IMR-90 (cell line): Measurements from ENCODE around the gene LTO1. TPM values are rescaled to one million over a fixed set of nuclear protein-coding genes. Genes with fewer than 3 reads are reported as not detected.

ENCODE experiments used
- ATAC-seq: fragments of 200-7000 bp; cut with Tn5 transposase; 2 replicates; pipeline ENCODE4 v1.9.1; 2020; ENCODE audit warnings: low read depth, mild to moderate bottlenecking, moderate library complexity
- BruUV-seq: library from RNA; stranded (reverse); fragments of 400-500 nt; replicated peaks from 2 replicates; lab custom pipeline; 2021; lab: Mats Ljungman, UMichigan
- CTCF ChIA-PET: fragments of 300-600 bp; formaldehyde crosslinking; extraction: SDS; loops from one replicate; lab custom pipeline; 2021; ENCODE audit warnings: antibody characterized with exemption; lab: Yijun Ruan, JAX
- POLR2A ChIA-PET: fragments of 300-600 bp; sonication (Branson Sonifier 250); formaldehyde crosslinking; loops from one replicate; lab custom pipeline; 2022; ENCODE audit warnings: antibody characterized with exemption; ENCODE audit not compliant: unreplicated experiment; lab: Charles Lee
- DNase-seq: peaks from one replicate; pipeline ENCODE4 v3.0.0; 2013
- H2AFZ ChIP-seq: replicated peaks from 2 replicates; pipeline ENCODE3; 2013; ENCODE audit warnings: low read length, mild to moderate bottlenecking; ENCODE audit not compliant: poor library complexity
- H2AK5ac ChIP-seq: 2 replicates; pipeline ENCODE4 v1.6.1; 2013; ENCODE audit warnings: low read depth, low read length, inconsistent platforms
- H2AK9ac ChIP-seq: replicated peaks from 2 replicates; pipeline ENCODE3; 2013; ENCODE audit warnings: mild to moderate bottlenecking, low read depth, low read length, moderate library complexity; ENCODE audit not compliant: poor library complexity
- H2BK120ac ChIP-seq: 2 replicates; pipeline ENCODE4 v1.6.1; 2013; ENCODE audit warnings: low read depth, low read length, inconsistent platforms
- H2BK15ac ChIP-seq: 3 replicates; pipeline ENCODE4 v1.6.1; 2013; ENCODE audit warnings: low read depth, low read length, inconsistent platforms
- H2BK20ac ChIP-seq: 2 replicates; pipeline ENCODE4 v1.6.1; 2013; ENCODE audit warnings: low read depth, mild to moderate bottlenecking, inconsistent platforms, low read length, moderate library complexity
- H2BK5ac ChIP-seq: 2 replicates; pipeline ENCODE4 v1.6.1; 2013; ENCODE audit warnings: mild to moderate bottlenecking, low read depth, low read length, inconsistent platforms; ENCODE audit not compliant: poor library complexity, severe bottlenecking
- H3K14ac ChIP-seq: replicated peaks from 2 replicates; pipeline ENCODE4 v1.6.1; 2013; ENCODE audit warnings: low read depth, low read length, inconsistent platforms
- H3K18ac ChIP-seq: 2 replicates; pipeline ENCODE4 v1.6.1; 2013; ENCODE audit warnings: low read depth, low read length, control low read depth
- H3K23ac ChIP-seq: 2 replicates; pipeline ENCODE4 v1.6.1; 2013; ENCODE audit warnings: low read depth, low read length, inconsistent platforms
- H3K27ac ChIP-seq: 2 replicates; pipeline ENCODE4 v1.5.1; 2013; ENCODE audit warnings: mild to moderate bottlenecking, control low read depth, low read length; ENCODE audit not compliant: insufficient read depth
- H3K27me3 ChIP-seq: 2 replicates; pipeline ENCODE4 v1.6.1; 2013; ENCODE audit warnings: low read length; ENCODE audit not compliant: control insufficient read depth, insufficient read depth
- H3K36me3 ChIP-seq: 2 replicates; pipeline ENCODE4 v1.6.1; 2013; ENCODE audit warnings: low read length, mixed read lengths; ENCODE audit not compliant: control insufficient read depth, insufficient read depth
- H3K4ac ChIP-seq: 2 replicates; pipeline ENCODE4 v1.6.1; 2013; ENCODE audit warnings: low read depth, low read length, inconsistent platforms
- H3K4me1 ChIP-seq: 2 replicates; pipeline ENCODE4 v1.6.1; 2013; ENCODE audit warnings: low read length, mixed read lengths; ENCODE audit not compliant: control insufficient read depth, insufficient read depth
- H3K4me2 ChIP-seq: 2 replicates; pipeline ENCODE4 v1.6.1; 2013; ENCODE audit warnings: low read depth, mild to moderate bottlenecking, control low read depth, low read length, moderate library complexity
- H3K4me3 ChIP-seq: 2 replicates; pipeline ENCODE4 v1.5.1; 2013; ENCODE audit warnings: low read depth, mild to moderate bottlenecking, control low read depth, low read length, moderate library complexity; ENCODE audit not compliant: insufficient read depth
- H3K56ac ChIP-seq: 2 replicates; pipeline ENCODE4 v1.6.1; 2013; ENCODE audit warnings: low read length, inconsistent platforms; ENCODE audit not compliant: insufficient read depth; ENCODE audit errors: extremely low read depth
- H3K79me1 ChIP-seq, 2 experiments: 2 replicates each; pipeline ENCODE4 v1.6.1; 2013; ENCODE audit warnings: low read length in 2 of 2, inconsistent platforms in 1 of 2, low read depth in 1 of 2
- H3K9ac ChIP-seq: 2 replicates; pipeline ENCODE4 v1.6.1; 2013; ENCODE audit warnings: low read depth, low read length, control low read depth
- H3K9me1 ChIP-seq: 2 replicates; pipeline ENCODE4 v1.6.1; 2013; ENCODE audit warnings: low read length, inconsistent platforms; ENCODE audit not compliant: insufficient read depth
- H3K9me3 ChIP-seq: 2 replicates; pipeline ENCODE4 v1.6.1; 2013; ENCODE audit warnings: low read length; ENCODE audit not compliant: control insufficient read depth, insufficient read depth
- H4K20me1 ChIP-seq: 2 replicates; pipeline ENCODE4 v1.6.1; 2013; ENCODE audit warnings: low read length, inconsistent platforms; ENCODE audit not compliant: insufficient read depth
- H4K5ac ChIP-seq: 2 replicates; pipeline ENCODE4 v1.6.1; 2013; ENCODE audit warnings: mild to moderate bottlenecking, low read depth, low read length, control low read depth
- H4K8ac ChIP-seq, 2 experiments: 2 replicates each; pipeline ENCODE4 v1.6.1; 2013; ENCODE audit warnings: low read depth in 2 of 2, low read length in 2 of 2, control low read depth in 1 of 2, inconsistent platforms in 1 of 2
- H4K91ac ChIP-seq: 2 replicates; pipeline ENCODE4 v1.6.1; 2013; ENCODE audit warnings: low read depth, low read length, inconsistent platforms; ENCODE audit not compliant: insufficient read depth
- BHLHE40 ChIP-seq: fragments of 150-350 bp; IDR thresholded peaks from 2 replicates; pipeline ENCODE4 v1.6.1; 2016; ENCODE audit warnings: mild to moderate bottlenecking, low read depth, low read length
- CEBPB ChIP-seq: IDR thresholded peaks from 2 replicates; pipeline ENCODE4 v1.6.1; 2012; ENCODE audit warnings: low read depth, low read length, improper control_type of control experiment
- CHD1 ChIP-seq: IDR thresholded peaks from 2 replicates; pipeline ENCODE4 v1.6.1; 2012; ENCODE audit warnings: low read depth, low read length, improper control_type of control experiment
- ELK1 ChIP-seq: fragments of 150-350 bp; IDR thresholded peaks from 2 replicates; pipeline ENCODE4 v1.6.1; 2016; ENCODE audit warnings: low read depth, mild to moderate bottlenecking, low read length, moderate library complexity, borderline replicate concordance
- MAFK ChIP-seq: IDR thresholded peaks from 2 replicates; pipeline ENCODE4 v1.6.1; 2012; ENCODE audit warnings: low read depth, low read length, improper control_type of control experiment
- MAZ ChIP-seq: IDR thresholded peaks from 2 replicates; pipeline ENCODE4 v1.6.1; 2012; ENCODE audit warnings: low read depth, mild to moderate bottlenecking, low read length, improper control_type of control experiment, moderate library complexity, borderline replicate concordance
- MXI1 ChIP-seq: IDR thresholded peaks from 2 replicates; pipeline ENCODE4 v1.6.1; 2012; ENCODE audit warnings: low read depth, mild to moderate bottlenecking, low read length, moderate library complexity, borderline replicate concordance
- NFE2L2 ChIP-seq: fragments of 150-350 bp; IDR thresholded peaks from 2 replicates; pipeline ENCODE4 v1.6.1; 2016; ENCODE audit warnings: low read depth, mild to moderate bottlenecking, low read length
- POLR2A ChIP-seq: IDR thresholded peaks from 2 replicates; pipeline ENCODE4 v1.6.1; 2012; ENCODE audit warnings: mild to moderate bottlenecking, low read depth, low read length
- RAD21 ChIP-seq: IDR thresholded peaks from 2 replicates; pipeline ENCODE4 v1.6.1; 2012; ENCODE audit warnings: low read length, improper control_type of control experiment
- RCOR1 ChIP-seq: IDR thresholded peaks from 2 replicates; pipeline ENCODE4 v1.6.1; 2012; ENCODE audit warnings: mild to moderate bottlenecking, low read length, improper control_type of control experiment; ENCODE audit not compliant: insufficient replicate concordance
- RFX5 ChIP-seq: IDR thresholded peaks from 2 replicates; pipeline ENCODE4 v1.8.0; 2012; ENCODE audit warnings: low read depth, mild to moderate bottlenecking, low read length, moderate library complexity
- SMC3 ChIP-seq: fragments of 150-350 bp; IDR thresholded peaks from 2 replicates; pipeline ENCODE4 v1.6.1; 2016; ENCODE audit warnings: low read depth, mild to moderate bottlenecking, antibody characterized with exemption, low read length, moderate library complexity
- WGBS, 2 experiments: methylation state at CpG; one replicate each; pipeline versions ENCODE4 v1.1.5 to v1.1.7; 2013; ENCODE audit warnings: missing lambda C conversion rate in 2 of 2; ENCODE audit not compliant: insufficient read length in 1 of 2; ENCODE audit errors: extremely low coverage in 2 of 2; 5-methylcytosine and 5-hydroxymethylcytosine counted together
- dilution Hi-C: fragments of 300-500 bp; cut with HindIII; formaldehyde crosslinking; loops from one replicate; pipeline ENCODE4 v1.14.3; 2018; ENCODE audit warnings: low sequenced_read_pairs; ENCODE audit not compliant: unreplicated experiment
- in situ Hi-C: fragments of 300-500 bp; cut with MboI; formaldehyde crosslinking; loops from 3 replicates; pipeline ENCODE4 v1.14.3; 2019; ENCODE audit warnings: low sequenced_read_pairs, inconsistent platforms, mixed read lengths
- intact Hi-C: fragments of 100-400 bp; cut with micrococcal nuclease; formaldehyde crosslinking; loops from 2 replicates; pipeline ENCODE4 v1.10.0; 2022
- polyA plus RNA-seq, 3 experiments: library from polyadenylated mRNA; depleted of rRNA; stranded (reverse); fragments of >200 nt; gene quantifications; 2 replicates each; pipeline ENCODE4 v1.2.3, GENCODE V29; 2012; ENCODE audit warnings: low replicate concordance in 1 of 3
- total RNA-seq: library from RNA; depleted of rRNA; stranded (reverse); fragments of >200 nt; gene quantifications from 2 replicates; pipeline ENCODE4 v1.2.3, GENCODE V29; 2012
- TF ChIP-seq, protein P1 (sequence below): conservative IDR thresholded peaks from 2 replicates; pipeline ENCODE4 v1.5.1; 2012; ENCODE audit warnings: mild to moderate bottlenecking, low read depth, low read length, improper control_type of control experiment
- TF ChIP-seq, protein P2 (sequence below): fragments of 150-350 bp; IDR thresholded peaks from 2 replicates; pipeline ENCODE4 v1.6.1; 2017; ENCODE audit warnings: mild to moderate bottlenecking, antibody characterized with exemption, low read length, low read depth

The LTO1 gene
- total and polyA plus RNA-seq, 2 of the 4 experiments (the other 2 are of a cell fraction) = 8.2 to 23.5 TPM

- H2BK15ac ChIP-seq = no peak overlapping the region
- H3K27ac ChIP-seq = no peak overlapping the region
- H3K18ac ChIP-seq = no peak overlapping the region
- POLR2A ChIA-PET = no interaction called here
- H3K56ac ChIP-seq = no peak overlapping the region
- H4K8ac ChIP-seq = no peak overlapping the region
- 0 out of 2 replicates have a peak, but pooled peaks cover 4% of the 10 kb centered on the region for H4K20me1 ChIP-seq
- H4K5ac ChIP-seq = no peak overlapping the region
- WGBS, 2 experiments = no CpG with 5 or more reads among the region's 5 CpGs
- no peak overlapping the region for H4K91ac ChIP-seq
- in situ Hi-C loops = loop anchor here (5.0 kb wide), 2 partner anchors 203 to 508 kb away; no protein-coding TSS in a partner anchor
- H2AK5ac ChIP-seq = no peak overlapping the region
- no peak overlapping the region for H2BK120ac ChIP-seq
- H3K79me1 ChIP-seq = no peaks in the 10 kb centered on the region
- H3K4ac ChIP-seq = no peak overlapping the region
- H3K9me1 ChIP-seq = no peaks in the 10 kb centered on the region
- H3K9ac ChIP-seq = no peak overlapping the region
- BruUV-seq = no TSS peak
- no peak for ATAC-seq
- peaks cover 6% of the 10 kb centered on the region for H3K9me3 ChIP-seq
- H2BK5ac ChIP-seq = no peak overlapping the region
- peaks cover 7% of the 10 kb centered on the region for H3K27me3 ChIP-seq
- DNase-seq = no peak
- H3K36me3 ChIP-seq = no peaks in the 10 kb centered on the region
- H2AFZ ChIP-seq = no peak overlapping the region
- CTCF ChIA-PET = no interaction called here
- no peak overlapping the region for H3K14ac ChIP-seq
- no peak overlapping the region for H3K4me3 ChIP-seq
- no peaks in the 10 kb centered on the region for H3K4me1 ChIP-seq
- dilution Hi-C loops = no loop called here
- intact Hi-C loops = no loop called here
- no peak overlapping the region for H3K4me2 ChIP-seq
- no peak overlapping the region for H2BK20ac ChIP-seq
- no peak overlapping the region for H2AK9ac ChIP-seq
- H3K23ac ChIP-seq = no peak overlapping the region
- TF ChIP-seq MAFK = no peak
- no peak for TF ChIP-seq BHLHE40
- TF ChIP-seq, protein P1, sequence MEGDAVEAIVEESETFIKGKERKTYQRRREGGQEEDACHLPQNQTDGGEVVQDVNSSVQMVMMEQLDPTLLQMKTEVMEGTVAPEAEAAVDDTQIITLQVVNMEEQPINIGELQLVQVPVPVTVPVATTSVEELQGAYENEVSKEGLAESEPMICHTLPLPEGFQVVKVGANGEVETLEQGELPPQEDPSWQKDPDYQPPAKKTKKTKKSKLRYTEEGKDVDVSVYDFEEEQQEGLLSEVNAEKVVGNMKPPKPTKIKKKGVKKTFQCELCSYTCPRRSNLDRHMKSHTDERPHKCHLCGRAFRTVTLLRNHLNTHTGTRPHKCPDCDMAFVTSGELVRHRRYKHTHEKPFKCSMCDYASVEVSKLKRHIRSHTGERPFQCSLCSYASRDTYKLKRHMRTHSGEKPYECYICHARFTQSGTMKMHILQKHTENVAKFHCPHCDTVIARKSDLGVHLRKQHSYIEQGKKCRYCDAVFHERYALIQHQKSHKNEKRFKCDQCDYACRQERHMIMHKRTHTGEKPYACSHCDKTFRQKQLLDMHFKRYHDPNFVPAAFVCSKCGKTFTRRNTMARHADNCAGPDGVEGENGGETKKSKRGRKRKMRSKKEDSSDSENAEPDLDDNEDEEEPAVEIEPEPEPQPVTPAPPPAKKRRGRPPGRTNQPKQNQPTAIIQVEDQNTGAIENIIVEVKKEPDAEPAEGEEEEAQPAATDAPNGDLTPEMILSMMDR = no peak
- TF ChIP-seq CEBPB = no peak
- TF ChIP-seq NFE2L2 = no peak
- TF ChIP-seq POLR2A = no peak
- no peak for TF ChIP-seq SMC3
- TF ChIP-seq RAD21 = no peak
- no peak for TF ChIP-seq RFX5
- TF ChIP-seq MAZ = no peak
- no peak for TF ChIP-seq CHD1
- no peak for TF ChIP-seq RCOR1
- no peak for TF ChIP-seq MXI1
- TF ChIP-seq ELK1 = no peak
- TF ChIP-seq, protein P2, sequence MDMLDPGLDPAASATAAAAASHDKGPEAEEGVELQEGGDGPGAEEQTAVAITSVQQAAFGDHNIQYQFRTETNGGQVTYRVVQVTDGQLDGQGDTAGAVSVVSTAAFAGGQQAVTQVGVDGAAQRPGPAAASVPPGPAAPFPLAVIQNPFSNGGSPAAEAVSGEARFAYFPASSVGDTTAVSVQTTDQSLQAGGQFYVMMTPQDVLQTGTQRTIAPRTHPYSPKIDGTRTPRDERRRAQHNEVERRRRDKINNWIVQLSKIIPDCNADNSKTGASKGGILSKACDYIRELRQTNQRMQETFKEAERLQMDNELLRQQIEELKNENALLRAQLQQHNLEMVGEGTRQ = no peak
These were observed 14.5 kb upstream of the LTO1 start for GRCh38 chr11:69689484-69690319.
